GM19467 (cell line): Measurements from ENCODE around the gene ADAMTS15.

Experiments used
- ATAC-seq: cut with Tn5 transposase; IDR thresholded peaks from one replicate; pipeline ENCODE4 v1.9.1; 2021; ENCODE audit warnings: mild to moderate bottlenecking, moderate library complexity; ENCODE audit not compliant: unreplicated experiment

The ADAMTS15 gene, protein sequence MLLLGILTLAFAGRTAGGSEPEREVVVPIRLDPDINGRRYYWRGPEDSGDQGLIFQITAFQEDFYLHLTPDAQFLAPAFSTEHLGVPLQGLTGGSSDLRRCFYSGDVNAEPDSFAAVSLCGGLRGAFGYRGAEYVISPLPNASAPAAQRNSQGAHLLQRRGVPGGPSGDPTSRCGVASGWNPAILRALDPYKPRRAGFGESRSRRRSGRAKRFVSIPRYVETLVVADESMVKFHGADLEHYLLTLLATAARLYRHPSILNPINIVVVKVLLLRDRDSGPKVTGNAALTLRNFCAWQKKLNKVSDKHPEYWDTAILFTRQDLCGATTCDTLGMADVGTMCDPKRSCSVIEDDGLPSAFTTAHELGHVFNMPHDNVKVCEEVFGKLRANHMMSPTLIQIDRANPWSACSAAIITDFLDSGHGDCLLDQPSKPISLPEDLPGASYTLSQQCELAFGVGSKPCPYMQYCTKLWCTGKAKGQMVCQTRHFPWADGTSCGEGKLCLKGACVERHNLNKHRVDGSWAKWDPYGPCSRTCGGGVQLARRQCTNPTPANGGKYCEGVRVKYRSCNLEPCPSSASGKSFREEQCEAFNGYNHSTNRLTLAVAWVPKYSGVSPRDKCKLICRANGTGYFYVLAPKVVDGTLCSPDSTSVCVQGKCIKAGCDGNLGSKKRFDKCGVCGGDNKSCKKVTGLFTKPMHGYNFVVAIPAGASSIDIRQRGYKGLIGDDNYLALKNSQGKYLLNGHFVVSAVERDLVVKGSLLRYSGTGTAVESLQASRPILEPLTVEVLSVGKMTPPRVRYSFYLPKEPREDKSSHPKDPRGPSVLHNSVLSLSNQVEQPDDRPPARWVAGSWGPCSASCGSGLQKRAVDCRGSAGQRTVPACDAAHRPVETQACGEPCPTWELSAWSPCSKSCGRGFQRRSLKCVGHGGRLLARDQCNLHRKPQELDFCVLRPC

GRCh38 chr11:130448416-130449309, at the start of gene ADAMTS15:
TSS of gene ADAMTS15 (plus strand) at chr11:130448645. CDS start at chr11:130448974, 329 bp downstream.
- ATAC-seq, result no peak

GRCh38 chr11:130399196-130399595, 49.2 kb upstream of the ADAMTS15 start:
- no peak for ATAC-seq

DNA sequence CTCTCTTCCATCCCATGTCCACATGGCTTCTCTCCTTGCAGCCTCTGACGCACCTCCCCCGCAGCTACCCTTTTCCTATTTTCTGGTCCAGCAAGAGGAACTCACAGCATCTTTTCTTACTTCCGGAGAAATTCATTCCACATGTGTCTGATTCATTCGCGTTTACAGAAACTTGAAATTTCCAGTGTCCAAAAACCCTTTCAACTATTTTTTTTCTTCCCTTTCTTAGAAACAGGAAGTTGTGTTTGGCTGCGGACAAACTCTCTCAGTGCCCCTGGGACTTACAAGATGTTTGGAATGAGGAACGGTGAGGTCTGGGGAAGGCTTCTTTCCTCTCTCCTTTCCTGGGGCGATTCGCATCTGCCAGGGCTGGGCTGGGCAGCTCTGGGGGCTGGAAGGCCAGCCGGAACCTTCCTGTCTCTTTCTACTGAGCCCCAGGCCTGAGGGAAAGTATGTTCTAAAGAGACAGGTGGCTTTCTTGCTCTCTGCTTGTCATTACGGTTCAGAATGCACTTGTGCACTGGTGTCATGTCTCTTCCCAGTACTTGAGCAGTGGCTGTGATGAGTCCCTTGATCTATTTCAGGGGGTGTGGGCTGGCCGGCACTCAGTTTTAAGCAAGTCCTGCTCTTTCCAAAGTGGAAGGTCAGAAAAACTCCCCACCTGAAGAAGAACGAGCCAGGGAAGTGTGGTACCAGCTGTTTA, 47.5 kb upstream of the ADAMTS15 start:
- no peak for ATAC-seq

DNA sequence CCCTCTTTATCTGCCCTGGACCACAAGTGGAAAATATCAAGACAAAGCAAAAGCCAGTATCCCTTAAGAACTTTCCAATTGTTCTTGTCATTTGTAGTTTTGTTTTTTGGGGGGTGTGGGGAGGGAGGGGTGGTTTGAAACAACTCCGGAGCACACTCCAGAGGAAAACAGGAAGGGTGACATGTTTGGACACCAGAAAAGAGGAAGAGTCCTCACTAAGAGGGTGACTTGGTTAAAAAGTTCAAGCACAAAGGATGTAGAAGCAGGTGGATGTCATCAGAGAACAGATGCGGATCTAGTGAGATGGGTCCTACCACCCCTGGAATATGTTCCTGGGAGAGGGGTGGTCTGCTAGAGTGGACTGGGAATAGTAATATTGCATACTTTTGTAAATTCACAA, 45.9 kb upstream of the ADAMTS15 start:
- no peak for ATAC-seq

DNA sequence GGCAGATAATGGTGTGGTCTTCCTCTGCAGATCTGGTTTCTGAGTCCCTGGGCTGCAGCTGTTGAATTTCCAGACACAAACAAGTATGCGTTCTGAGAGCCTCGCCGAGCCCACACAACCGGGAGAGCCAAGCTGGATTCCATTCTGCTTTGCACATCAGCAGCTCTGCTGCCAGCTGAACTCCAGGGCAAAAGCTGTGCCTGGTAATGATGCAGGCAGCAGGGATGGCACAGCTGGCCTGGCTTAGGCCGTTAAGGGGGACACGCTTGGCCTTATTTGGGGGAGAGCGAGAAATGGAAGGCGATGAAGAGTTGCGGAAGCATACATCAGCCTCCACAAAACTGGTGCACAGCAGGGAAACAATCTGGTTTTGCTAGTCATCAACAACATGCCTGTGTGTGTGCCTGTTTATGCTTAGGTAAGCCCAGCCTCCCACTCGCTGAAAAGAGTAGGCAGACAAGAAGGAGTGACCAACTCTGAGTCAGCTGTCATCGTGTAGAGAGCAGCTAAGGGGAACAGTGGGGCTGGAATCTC, 45.1 kb upstream of the ADAMTS15 start:
- ATAC-seq, result no peak

GRCh38 chr11:130403967-130404366, 44.5 kb upstream of the ADAMTS15 start:
- no peak for ATAC-seq

- ATAC-seq, result no peak
Measured at GRCh38 chr11:130404727-130405126, 43.7 kb upstream of the ADAMTS15 start.

DNA sequence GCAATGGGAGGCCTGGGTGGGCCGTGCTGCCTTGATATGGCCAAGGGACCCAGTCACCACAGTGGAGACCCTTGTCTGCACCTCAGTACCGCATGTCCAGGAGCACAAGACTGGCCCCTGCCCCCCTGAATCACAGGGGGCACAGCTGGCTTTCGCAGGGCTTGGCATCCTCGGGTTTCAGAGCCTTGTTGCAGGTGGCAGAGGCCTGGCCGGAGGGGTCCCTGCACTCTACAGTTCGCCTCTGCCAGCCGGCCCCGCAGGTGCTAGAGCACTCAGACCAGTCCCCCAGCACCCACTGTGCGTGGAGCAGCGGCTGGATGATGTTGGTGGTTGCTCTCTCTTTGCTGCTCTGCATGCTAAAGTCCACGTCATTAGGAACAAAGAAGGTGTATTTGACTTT, 43.0 kb upstream of the ADAMTS15 start:
- ATAC-seq, result no peak

- ATAC-seq, result no peak
Measured at GRCh38 chr11:130407978-130408377, 40.5 kb upstream of the ADAMTS15 start.

DNA sequence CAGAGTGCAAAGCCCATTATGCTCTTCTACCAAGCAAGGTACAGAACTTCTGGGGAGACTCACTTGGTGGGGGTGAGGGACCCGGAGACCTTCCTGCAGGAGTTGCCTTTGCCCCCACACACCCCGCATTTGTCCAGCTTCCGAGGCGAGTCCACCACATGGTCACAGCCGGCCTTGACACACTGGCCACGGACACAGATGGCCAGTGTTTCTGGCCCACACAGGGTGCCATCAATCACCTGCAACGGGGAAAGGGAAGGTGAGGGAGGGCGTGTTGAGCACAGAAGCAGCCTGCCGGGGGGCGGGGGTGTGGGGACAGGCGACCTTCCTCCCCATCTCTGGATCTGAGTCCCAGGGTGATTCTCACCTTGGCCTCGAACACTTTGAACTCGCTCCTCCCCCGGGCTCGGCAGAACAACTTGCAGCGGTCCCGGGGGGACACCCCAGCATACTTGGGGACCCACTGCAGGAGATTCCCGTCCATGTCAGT, 40.0 kb upstream of the ADAMTS15 start:
- ATAC-seq, result no peak

DNA sequence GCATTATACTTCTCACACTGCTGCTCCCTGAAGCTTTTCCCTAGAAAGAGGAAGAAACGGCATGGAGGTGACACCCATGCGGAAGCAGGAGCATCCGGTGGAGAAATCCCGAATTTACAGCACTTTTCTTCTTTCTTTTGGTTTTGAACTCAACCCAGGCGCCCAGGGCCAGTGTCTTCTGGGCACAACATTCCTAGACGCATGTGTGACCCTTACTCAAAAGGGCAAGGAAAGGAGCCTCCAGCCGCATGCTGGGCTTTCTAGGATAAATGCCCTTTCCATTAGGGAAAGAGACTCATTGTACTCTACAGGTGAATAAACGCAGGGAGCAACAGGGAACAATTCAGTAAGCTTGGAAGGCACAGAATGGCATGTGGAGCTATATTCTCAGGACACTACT, 39.5 kb upstream of the ADAMTS15 start:
- ATAC-seq, result no peak

DNA sequence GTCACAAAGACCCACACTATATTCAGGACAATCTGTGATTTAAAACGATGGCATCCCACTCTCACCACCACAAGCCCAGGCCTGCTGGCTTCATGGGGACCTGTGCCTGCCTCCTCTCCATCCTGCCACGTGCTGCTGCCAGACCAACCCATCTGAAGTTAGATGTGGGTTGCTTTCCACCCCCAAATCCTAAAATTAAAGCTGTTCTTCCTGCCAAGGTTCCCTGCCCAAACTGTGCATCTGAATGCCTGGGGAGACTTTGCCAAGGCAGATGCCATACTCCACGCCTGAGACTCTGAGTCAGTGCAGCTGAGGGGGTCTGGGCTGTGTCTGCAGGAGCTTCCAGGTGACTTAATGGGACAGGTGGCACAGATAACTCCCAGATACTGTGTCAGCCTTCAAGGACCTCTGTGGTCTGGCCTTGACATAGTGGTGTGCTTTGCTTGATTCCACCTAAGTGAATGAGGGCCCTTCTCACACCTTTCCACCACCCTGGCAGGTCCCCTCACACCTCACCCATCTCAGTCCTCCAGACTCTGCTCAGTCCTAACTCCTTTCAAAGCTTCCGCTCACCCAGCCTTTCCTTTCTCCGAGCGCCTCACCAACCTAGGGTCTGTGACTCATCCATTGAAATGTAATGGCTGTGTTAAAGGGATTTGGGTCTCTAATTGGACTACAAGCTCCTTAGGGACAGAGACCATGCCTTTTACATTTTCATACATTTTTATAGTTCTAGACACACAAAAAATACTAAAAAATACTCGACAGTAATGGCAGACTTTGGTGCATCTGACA, 38.7 kb upstream of the ADAMTS15 start:
- ATAC-seq, result no peak

DNA sequence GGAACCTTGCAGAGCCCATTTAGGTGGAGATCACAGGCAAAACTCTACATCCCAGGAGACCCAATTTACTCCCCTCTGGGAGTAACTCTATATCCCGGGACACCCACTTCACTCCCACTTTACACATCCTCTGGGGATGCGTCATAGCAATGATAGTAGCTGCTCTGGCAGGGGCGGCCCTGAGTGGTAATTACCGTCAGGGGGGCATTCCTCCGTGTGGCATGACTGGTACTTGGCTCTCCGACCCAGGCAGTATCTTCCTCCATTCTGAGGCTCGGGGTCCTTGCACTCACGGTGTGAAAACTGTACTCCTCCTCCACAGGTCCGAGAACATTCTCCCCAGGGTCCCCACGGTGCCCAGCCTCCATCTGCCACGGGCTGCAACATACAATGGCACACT, 37.2 kb upstream of the ADAMTS15 start:
- ATAC-seq, result no peak

DNA sequence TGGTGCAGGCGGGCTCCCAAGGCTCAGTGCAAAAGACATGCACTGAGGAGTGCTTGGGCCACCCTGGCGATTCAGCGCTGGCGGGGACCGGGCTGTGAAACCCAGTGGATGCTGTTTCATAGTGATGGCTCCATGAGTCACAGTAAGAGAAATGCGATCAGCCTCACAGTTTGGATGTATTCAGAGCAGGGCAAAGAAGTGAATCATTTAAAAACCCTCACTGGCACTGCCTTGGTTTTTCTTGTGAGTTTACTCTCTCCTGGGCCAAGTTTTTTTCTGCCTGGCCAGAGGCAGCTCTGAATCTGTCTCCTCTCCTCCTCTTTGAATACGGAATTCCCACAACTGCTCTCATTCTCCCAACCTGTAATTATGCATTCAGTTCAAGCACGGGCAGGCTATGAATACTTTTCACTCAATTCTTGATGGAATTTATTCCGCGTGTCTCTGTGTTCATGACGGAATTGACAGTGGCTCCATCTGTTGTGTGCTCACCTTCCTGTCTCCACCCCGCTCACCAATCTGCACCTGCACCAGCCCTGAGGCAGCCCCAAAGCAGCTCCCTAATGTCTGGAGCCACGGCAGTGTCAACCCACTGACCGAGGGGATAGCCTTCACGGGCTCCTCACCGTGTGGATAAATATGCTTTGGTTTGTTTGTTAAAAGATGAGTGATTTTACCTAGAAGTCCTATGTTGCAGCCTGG, 34.9 kb upstream of the ADAMTS15 start:
- ATAC-seq, result no peak

DNA sequence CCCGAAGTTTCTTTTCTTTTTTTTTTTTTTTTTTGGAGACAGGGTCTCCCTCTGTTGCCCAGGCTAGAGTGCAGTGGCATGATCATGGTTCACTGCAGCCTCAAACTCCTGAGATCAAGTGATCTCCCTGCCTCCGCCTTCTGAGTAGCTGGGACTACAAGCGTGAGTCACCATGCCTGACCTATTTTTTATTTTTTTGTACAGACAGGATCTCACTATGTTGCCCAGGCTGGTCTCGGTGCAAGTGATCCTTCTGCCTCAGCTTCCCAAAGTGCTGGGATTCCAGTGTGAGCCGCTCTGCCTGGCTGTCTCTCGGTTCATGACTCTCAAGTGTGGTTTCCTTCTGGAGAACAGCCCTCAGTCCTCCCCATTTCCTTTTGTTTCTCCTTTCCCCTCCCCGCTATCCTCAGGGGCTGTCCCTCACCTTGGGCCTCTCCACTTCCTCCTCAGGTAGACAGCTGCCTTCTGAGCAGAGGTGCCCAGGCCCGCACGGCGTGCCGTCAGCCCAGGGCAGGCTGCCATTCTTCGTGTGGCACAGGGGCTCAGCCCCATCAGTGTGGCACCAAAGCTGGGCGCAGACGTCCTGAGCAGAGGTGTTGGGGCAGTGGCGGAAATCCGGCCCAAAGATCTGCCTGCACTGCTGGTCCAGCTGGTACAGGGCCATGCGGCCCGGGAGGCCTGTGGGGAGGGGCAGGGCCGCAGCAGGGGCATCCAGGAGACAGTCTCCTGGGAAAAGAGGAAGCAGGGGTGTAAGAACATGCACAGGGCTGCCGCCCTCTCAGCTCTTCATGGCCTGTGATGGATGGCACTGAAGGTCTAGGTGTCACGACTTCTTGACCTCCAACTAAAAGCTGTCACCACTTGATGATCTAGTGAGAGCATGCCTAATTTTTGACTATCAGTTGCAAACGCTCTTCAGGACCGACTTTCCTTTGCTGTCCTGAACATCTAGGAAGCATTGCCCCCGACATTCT, 34.1 kb upstream of the ADAMTS15 start:
- ATAC-seq, result no peak

DNA sequence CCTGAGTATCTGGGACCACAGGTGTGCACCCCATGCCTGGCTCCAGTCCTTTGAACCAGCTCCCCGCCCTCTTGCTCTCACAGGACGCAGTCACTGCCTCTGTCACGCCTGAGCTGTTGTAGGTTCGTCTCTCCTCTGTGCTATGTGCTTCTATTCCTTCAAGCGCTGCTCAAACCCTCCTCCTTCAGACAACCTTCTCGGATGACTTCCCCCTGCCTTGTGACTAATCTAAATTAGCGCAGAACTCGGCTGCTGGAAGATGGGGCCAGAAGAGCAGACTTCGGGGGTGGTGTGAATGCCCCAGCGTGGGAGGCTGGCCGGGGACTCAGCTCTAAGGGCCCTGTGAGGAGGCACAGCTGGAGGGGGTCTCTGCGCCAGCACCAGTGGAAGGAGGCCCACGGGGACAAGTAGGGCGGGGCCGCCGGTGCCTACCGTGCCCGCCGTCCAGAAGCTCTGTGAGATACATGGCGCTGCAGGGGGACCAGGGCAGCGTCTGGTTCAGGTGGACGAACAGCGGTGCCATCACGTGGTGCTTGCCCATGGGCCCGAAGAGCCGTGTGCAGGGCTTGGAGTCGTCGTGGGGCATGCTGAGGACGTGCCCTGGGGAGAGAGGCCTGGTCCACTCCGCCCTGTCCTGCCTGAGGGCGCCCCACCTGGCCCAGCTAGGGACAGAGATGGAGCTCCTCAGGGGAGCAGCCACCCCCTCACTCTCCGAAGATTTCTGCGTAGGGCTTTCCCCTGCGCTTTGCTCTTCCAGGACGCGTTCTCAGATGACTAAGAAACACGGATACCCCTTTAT, 32.5 kb upstream of the ADAMTS15 start:
- ATAC-seq, result no peak

DNA sequence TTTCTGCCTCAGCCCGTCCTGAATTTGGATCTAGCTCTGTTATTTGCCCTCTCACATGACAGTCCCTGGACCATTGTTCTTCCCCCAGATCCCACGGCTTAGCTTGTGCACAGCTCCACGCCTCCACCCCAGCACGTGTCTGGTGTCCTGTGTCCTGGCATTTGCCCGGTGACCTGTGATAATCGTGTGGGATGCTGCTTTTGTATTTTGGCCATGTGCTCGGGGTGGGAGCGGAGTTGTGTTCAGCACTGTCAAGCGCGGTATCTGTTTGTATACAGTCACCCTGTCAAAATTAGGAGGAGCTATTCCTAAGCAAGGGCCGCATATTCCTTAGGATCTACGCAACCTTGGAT, 31.9 kb upstream of the ADAMTS15 start:
- ATAC-seq, result no peak
